Measurements from ENCODE around the gene RABGAP1L. TPM values are rescaled to one million over a fixed set of nuclear protein-coding genes. Genes with fewer than 3 reads are reported as not detected.

Gene RABGAP1L
- total RNA-seq, 1 experiment from 2014 or later = 76.9 TPM

Other genes with a start within 250 kb of the RABGAP1L start
- gene SERPINC1, start 242.2 kb upstream of the RABGAP1L start, total RNA-seq (2021) = 0.57 to 1.0 TPM (median 0.69 TPM) in 3 replicates
- 24.1 to 25.7 TPM (median 25.4 TPM) in 3 replicates for gene RC3H1, start 137.2 kb upstream of the RABGAP1L start, total RNA-seq (2021)